Activated CD8-positive, alpha-beta memory T cell treated with anti-CD3 and anti-CD28 coated beads, Interleukin-2, amount 50 U/mL, for 4 hours (primary cell): ENCODE data around the gene CNOT1.
A peak's percentile ranks its signal among the peaks of the same experiment; 100 is the strongest.
"Not testable (repeated sequence)": the region's sequence is repeated elsewhere in the genome, so short reads cannot be mapped to it uniquely, and the experiment has no call there.

Experiments
- DNase-seq: peaks from one replicate; pipeline ENCODE4 v3.0.0-alpha.2; 2020

Gene CNOT1

GRCh38 chr16:58500430-58501241 lies 129.0 kb downstream of the CNOT1 start:
- no peak for DNase-seq

GRCh38 chr16:58499615-58500351 lies 129.8 kb downstream of the CNOT1 start, which contains the start of gene NDRG4:
Gene NDRG4, plus strand, starts transcription at chr16:58500143. Its CDS starts 106 bp downstream, at chr16:58500249.
- no peak for DNase-seq

- DNase-seq: no peak
Observed at GRCh38 chr16:58499092-58499511, 130.5 kb downstream of the CNOT1 start.

GRCh38 chr16:58498341-58499091 lies 131.1 kb downstream of the CNOT1 start:
- DNase-seq: no peak

- no peak for DNase-seq
Observed at GRCh38 chr16:58497935-58498334, 131.7 kb downstream of the CNOT1 start.

- no peak for DNase-seq
Observed at GRCh38 chr16:58497468-58497867, 132.2 kb downstream of the CNOT1 start.

- DNase-seq: no peak
Observed at GRCh38 chr16:58495521-58496331, 133.9 kb downstream of the CNOT1 start.

GRCh38 chr16:58494981-58495520 lies 134.6 kb downstream of the CNOT1 start:
- DNase-seq: peak; percentile 41

- DNase-seq: no peak
Observed at GRCh38 chr16:58493756-58494431, 135.7 kb downstream of the CNOT1 start.

- no peak for DNase-seq
Observed at GRCh38 chr16:58492735-58493134, 136.9 kb downstream of the CNOT1 start.

GRCh38 chr16:58492066-58492465 lies 137.6 kb downstream of the CNOT1 start:
- DNase-seq: no peak

GRCh38 chr16:58490539-58490938 lies 139.1 kb downstream of the CNOT1 start:
- DNase-seq: not testable (repeated sequence)

- DNase-seq: no peak
Observed at GRCh38 chr16:58490065-58490464, 139.6 kb downstream of the CNOT1 start.

- no peak for DNase-seq
Observed at GRCh38 chr16:58488531-58488930, 141.1 kb downstream of the CNOT1 start.

GRCh38 chr16:58487566-58488351 lies 141.9 kb downstream of the CNOT1 start:
- DNase-seq: peak; percentile 78

- DNase-seq: no peak
Observed at GRCh38 chr16:58485184-58485887, 144.3 kb downstream of the CNOT1 start.

- no peak for DNase-seq
Observed at GRCh38 chr16:58481931-58482330, 147.7 kb downstream of the CNOT1 start.

- no peak for DNase-seq
Observed at GRCh38 chr16:58481226-58481869, 148.3 kb downstream of the CNOT1 start.

- DNase-seq: no peak
Observed at GRCh38 chr16:58478427-58478826, 151.2 kb downstream of the CNOT1 start.
